Colon (tissue), 2 donors: ENCODE data around the gene RAET1E.
"Not testable (repeated sequence)": the region's sequence is repeated elsewhere in the genome, so short reads cannot be mapped to it uniquely, and the experiment has no call there.

Source experiments
- FAIRE-seq: peaks from 2 replicates; lab custom pipeline; 2012; peaks lifted over from hg19 to GRCh38; lab: Jason Lieb, UNC
- donor health status: control.
- donor health status: control.

RAET1E gene

GRCh38 chr6:149909701-149910470, 12.0 kb upstream of the RAET1E start:
- no peak for FAIRE-seq

DNA sequence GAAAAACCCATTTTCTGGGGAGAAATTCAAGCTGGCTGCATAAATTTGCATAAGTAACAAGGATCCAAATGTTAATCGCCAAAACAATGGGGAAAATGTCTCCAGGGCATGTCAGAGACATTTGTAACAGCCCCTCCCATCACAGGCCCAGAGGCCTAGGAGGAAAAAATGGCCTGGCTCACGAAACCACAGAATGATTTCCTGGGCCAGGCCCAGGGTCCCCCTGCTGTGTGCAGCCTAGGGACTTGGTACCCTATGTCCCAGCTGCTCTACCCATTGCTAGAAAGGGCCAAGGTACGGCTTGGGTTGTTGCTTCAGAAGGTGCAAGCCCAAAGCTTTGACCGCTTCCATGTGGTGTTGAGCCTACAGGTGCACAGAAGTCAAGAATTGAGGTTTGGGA, 10.6 kb upstream of the RAET1E start:
- FAIRE-seq: not testable (repeated sequence)

GRCh38 chr6:149907317-149907716, 9.4 kb upstream of the RAET1E start:
- no peak for FAIRE-seq

DNA sequence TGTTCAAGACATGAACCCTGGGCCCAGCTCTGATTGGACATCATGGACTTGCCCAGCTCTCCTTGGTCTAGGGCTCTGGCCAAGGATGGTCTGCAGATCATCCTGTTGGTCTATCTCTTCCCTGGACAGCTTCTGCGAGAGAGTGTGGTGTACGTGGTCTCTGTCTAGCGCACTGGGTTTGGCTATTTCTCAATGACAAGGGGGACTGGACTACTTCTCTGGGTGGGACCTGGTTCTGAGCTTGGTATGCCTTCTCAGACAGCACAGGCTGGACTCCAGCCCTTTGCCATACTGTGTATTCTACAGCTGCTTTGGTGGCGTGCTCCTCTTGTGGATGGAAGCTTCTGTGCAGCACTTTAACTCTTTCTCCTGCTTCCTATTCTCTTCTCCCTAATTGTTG, 8.5 kb upstream of the RAET1E start:
- no peak for FAIRE-seq

DNA sequence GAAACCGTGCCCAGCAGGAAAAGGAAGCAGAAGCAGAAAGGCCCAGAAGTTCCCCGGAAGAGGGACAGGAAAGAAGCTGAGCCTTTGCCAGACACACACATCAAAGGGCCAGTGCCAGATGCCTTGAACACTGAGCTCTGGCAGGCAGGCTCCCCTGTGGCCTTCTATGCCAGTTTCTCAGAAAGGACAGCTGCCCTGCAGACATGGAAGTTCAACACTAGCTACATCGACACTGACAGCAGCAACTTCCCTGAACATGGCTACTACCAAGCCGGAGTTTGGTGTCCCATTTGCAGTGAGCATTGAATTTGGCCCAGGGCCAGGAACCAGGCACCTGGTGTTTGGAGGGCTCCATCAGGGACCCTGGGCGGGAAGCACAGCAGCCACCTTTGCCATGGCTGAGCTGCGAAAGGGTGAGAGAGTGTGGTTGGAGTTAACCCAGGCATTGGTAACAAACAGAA, 8.0 kb upstream of the RAET1E start:
- no peak for FAIRE-seq

GRCh38 chr6:149905371-149905910, 7.5 kb upstream of the RAET1E start:
- no peak for FAIRE-seq

GRCh38 chr6:149904661-149905370, 6.9 kb upstream of the RAET1E start:
- no peak for FAIRE-seq

GRCh38 chr6:149903938-149904611, 6.2 kb upstream of the RAET1E start:
- FAIRE-seq: no peak

- FAIRE-seq: no peak
Measured at GRCh38 chr6:149901444-149902140, 3.7 kb upstream of the RAET1E start.

GRCh38 chr6:149900620-149901443, 2.9 kb upstream of the RAET1E start:
- no peak for FAIRE-seq

DNA sequence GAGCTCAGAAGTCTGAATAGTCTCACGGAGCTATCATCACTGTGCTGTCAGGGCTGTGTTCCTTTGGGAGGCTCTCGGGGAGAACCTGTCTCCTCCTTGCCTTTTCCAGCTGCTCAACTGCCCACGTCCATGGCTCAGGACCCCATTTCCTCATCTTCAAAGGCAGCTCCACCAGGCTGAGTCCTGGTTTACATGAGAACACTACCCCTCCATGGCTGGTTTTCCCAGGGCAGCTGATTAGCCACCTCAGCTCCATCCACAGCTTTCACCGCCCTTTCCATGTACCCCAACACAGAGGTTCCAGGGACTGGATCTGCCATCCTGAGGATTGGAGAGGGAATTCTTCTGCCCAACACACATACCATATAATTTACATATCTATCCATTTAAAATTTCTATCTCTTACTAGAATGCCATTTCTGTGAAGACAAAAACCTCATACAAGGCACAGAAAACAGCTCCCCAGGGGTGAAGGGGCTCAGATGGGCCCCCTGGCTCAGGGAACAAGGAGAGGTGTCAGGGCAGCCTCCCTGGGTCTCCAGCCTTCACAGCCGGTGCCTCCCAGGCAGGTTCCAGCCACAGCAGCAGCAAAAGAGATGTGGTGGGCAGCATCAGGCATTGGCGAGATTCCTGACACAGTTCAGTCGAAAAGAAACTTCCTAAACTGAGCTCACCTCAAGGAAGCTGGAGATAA, 2.2 kb upstream of the RAET1E start:
- FAIRE-seq: no peak

DNA sequence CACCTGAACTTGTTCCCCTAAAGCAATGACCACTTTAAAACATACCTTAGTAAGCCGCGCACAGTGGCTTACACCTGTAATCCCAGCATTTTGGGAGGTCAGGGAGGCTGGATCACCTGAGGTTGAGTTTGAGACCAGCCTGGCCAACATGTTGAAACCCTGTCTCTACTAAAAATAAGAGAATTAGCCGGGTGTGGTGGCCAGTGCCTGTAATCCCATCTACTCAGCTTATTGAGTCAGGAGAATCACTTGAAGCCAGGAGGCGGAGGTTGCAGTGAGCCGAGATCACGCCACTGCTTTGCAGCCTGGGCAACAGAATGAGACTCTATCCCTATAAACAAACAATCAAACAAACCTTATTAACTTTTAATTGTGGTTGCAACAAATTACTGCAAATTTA, 1.6 kb upstream of the RAET1E start:
- no peak for FAIRE-seq

DNA sequence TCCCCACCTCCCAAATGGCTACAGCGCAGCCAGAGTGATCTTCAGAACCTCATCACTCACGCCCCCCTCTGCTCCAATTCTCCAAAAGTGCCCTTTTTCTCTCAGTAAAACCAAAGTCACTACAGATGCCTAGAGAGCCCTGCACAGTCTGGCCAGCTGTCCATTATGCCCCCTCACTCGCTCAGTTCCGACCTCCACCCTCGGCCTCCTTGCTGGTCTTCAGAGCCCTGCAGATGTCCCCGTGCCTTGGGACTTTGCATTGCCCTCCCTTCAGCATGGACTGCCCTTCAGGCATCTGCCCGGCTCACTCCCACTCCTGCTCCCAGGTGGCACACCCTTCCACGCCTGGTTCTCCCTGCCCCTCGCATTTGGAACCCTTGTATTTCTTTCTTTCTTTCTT, 1.1 kb upstream of the RAET1E start:
- no peak for FAIRE-seq

- no peak for FAIRE-seq
Measured at GRCh38 chr6:149897015-149897697, 757 bp downstream of the RAET1E start.

DNA sequence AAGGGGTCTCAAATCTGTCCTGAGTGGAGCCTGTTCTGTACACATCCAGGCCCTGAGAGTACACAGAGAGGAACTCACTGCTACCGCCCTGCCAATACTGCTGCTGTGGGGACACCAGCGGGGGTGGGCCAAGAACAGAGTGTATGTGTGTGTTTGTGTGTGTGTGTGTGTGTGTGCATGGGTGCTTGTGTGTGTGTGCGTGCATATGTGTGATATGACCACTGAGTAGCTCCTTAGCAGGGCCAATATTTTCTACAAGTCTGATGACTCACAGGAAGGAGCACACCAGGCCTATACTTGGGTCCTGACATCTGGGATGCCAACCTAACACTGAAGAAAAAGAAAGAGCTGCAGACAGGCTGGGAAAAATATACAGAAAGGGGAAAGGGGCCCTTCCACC, 1.4 kb downstream of the RAET1E start:
- FAIRE-seq: no peak

DNA sequence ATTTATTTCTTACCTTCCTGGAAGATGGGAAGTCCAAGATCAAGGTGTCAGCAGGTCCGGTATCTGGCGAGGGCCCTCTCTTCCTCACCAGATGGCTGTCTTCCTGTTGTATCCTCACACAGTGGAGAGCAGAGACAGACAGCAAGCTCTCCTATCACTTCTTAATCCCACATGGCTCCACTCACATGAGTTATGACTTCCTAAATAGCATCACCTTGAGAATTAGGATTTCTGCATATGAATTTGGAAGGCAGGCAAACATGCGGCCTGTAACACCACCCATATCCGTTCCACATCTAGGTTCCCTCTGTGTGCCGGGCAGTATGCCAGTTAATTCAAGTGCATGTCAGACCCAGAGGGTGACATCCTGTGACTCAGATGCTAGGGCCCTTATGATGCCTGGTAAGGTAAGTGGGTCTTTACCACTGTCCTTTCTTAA, 2.1 kb downstream of the RAET1E start:
- FAIRE-seq: no peak

GRCh38 chr6:149895048-149895590, 2.8 kb downstream of the RAET1E start:
- FAIRE-seq: no peak

DNA sequence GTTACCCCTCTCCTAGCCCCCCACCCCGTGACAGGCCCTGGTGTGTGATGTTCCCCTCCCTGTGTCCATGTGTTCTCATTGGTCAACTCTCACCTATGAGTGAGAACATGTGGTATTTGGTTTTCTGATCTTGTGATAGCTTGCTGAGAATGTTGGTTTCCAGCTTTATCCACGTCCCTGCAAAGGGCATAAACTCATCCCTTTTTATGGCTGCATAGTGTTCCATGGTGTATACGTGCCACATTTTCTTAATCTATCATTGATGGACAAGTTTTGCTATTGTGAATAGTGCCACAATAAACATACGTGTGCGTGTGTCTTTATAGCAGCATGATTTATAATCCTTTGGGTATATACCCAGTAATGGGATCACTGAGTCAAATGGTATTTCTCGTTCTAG, 6.0 kb downstream of the RAET1E start:
- not testable (repeated sequence) for FAIRE-seq

DNA sequence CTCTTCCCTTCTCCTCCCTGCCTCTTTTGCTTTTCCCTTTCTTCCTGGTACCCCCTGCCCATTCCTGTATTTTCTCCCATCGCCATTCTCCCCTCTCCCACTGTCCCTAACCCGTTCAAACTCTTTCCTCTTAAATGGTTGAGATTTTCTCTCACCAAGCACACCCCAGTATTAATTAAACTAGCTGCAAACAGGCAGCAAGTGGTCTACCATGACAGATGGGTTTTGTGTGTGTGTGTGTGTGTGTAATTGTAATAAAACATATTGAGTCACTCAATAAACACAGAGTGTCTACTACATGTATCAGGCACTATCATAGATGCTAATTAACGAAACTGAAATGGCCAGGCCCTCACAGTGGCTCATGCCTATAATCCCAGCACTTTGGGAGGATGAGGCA, 6.7 kb downstream of the RAET1E start:
- no peak for FAIRE-seq

DNA sequence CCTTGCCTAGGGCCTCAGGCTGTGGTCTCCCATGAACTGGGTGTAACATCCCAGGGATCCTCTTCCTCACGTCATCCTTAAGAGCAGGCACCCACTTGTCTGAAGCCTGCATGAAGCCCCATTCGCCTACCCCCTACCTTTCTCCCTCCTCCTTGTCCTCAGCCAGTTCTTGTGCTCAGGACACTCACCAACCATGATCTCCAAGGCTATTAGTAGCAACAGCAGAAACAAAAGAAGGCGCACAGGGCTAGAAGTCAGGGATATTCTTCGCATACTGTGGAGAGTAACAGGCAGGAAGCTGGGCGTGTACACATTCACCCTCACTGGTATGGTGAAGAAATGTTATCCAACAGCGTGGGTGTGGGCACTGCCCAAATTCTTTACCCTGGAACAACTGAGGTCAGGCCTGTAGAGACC, 7.3 kb downstream of the RAET1E start:
- FAIRE-seq: no peak
